ENCODE data around the gene KLC3. TPM values are rescaled to one million over a fixed set of nuclear protein-coding genes. Genes with fewer than 3 reads are reported as not detected.

The KLC3 gene
- total RNA-seq, 2 donors from 2014 or later = 3.6 to 4.8 TPM

GRCh38 chr19:45363861-45364459 lies 23.4 kb downstream of the KLC3 start:
- H3K4me1 ChIP-seq (ENCODE audit: control insufficient read depth, insufficient read depth, low read length) = no peaks in the 10 kb centered on the region
- no peaks in the 10 kb centered on the region for H3K9me3 ChIP-seq (ENCODE audit: control insufficient read depth, low read length)
- H3K4me3 Mint-ChIP-seq = no peak overlapping the region
- no peak overlapping the region for H3K27ac Mint-ChIP-seq
- H3K4me3 ChIP-seq (ENCODE audit: low read length) = no peak overlapping the region
- peaks cover 2% of the 10 kb centered on the region for H3K4me1 Mint-ChIP-seq
- no peak for DNase-seq
- peaks cover 44% of the 10 kb centered on the region for H3K36me3 Mint-ChIP-seq (ENCODE audit: low read depth)
- no peak overlapping the region for H3K9ac ChIP-seq (ENCODE audit: extremely low read depth, low read length, poor library complexity, severe bottlenecking)
- no peaks in the 10 kb centered on the region for H3K27me3 Mint-ChIP-seq (ENCODE audit: insufficient read depth)
- no peaks in the 10 kb centered on the region for H3K9me3 Mint-ChIP-seq
- H3K27me3 ChIP-seq (ENCODE audit: control insufficient read depth, insufficient read depth, low read length, poor library complexity, severe bottlenecking) = no peaks in the 10 kb centered on the region
- 92% methylated on average over 24 to 44 of the region's 44 CpGs for WGBS, 2 experiments (ENCODE audit: insufficient coverage in 1 of 2, insufficient read length in 1 of 2)
- H3K36me3 ChIP-seq (ENCODE audit: control insufficient read depth, insufficient read depth, low read length) = peaks cover 46% of the 10 kb centered on the region
- no peak overlapping the region for H3K27ac ChIP-seq (ENCODE audit: low read depth, low read length)
- TF ChIP-seq, protein P1, sequence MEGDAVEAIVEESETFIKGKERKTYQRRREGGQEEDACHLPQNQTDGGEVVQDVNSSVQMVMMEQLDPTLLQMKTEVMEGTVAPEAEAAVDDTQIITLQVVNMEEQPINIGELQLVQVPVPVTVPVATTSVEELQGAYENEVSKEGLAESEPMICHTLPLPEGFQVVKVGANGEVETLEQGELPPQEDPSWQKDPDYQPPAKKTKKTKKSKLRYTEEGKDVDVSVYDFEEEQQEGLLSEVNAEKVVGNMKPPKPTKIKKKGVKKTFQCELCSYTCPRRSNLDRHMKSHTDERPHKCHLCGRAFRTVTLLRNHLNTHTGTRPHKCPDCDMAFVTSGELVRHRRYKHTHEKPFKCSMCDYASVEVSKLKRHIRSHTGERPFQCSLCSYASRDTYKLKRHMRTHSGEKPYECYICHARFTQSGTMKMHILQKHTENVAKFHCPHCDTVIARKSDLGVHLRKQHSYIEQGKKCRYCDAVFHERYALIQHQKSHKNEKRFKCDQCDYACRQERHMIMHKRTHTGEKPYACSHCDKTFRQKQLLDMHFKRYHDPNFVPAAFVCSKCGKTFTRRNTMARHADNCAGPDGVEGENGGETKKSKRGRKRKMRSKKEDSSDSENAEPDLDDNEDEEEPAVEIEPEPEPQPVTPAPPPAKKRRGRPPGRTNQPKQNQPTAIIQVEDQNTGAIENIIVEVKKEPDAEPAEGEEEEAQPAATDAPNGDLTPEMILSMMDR (conservative IDR thresholded peaks at IDR 0.05) = no peak

GRCh38 chr19:45364696-45365095 lies 24.1 kb downstream of the KLC3 start:
- Mint-ChIP-seq H3K9me3 (no peaks in the 10 kb centered on the region), H3K4me1 (peaks cover 3% of the 10 kb centered on the region), H3K27me3 (ENCODE audit: insufficient read depth) (no peaks in the 10 kb centered on the region), H3K4me3 (no peak overlapping the region), H3K36me3 (ENCODE audit: low read depth) (peaks cover 39% of the 10 kb centered on the region), H3K27ac (no peak overlapping the region)
- Histone ChIP-seq H3K27me3 (ENCODE audit: control insufficient read depth, insufficient read depth, low read length, poor library complexity, severe bottlenecking) (no peaks in the 10 kb centered on the region), H3K4me1 (ENCODE audit: control insufficient read depth, insufficient read depth, low read length) (no peaks in the 10 kb centered on the region), H3K4me3 (ENCODE audit: low read length) (no peak overlapping the region), H3K36me3 (ENCODE audit: control insufficient read depth, insufficient read depth, low read length) (peaks cover 44% of the 10 kb centered on the region), H3K9ac (ENCODE audit: extremely low read depth, low read length, poor library complexity, severe bottlenecking) (no peak overlapping the region), H3K9me3 (ENCODE audit: control insufficient read depth, low read length) (no peaks in the 10 kb centered on the region), H3K27ac (ENCODE audit: low read depth, low read length) (no peak overlapping the region)
- no peak for DNase-seq
- WGBS, 2 experiments (ENCODE audit: insufficient coverage in 1 of 2, insufficient read length in 1 of 2) = 84 to 88% methylated on average over 7 to 12 of the region's 12 CpGs
- TF ChIP-seq, protein P1 (conservative IDR thresholded peaks at IDR 0.05) = no peak

DNA sequence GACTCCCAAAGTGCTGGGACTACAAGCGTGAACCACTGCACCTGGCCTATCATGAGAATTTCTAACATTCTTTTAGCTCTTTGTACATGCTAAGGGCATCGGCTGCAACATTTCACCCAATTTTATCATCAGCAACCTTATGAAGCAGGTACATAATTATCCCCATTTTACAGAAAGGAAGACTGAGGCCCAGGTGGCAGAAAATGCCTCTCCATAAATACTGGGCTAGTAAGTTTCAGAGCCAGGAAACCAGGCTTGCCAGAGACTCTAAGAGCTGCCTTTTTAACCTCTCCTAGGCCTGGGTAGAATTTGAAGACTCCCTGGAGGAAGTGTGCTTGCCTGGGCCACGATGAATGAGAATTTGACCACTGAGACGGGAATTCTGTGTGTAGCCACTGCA lies 27.6 kb downstream of the KLC3 start:
- Histone ChIP-seq H3K27ac (ENCODE audit: low read depth, low read length) (no peak overlapping the region), H3K27me3 (ENCODE audit: control insufficient read depth, insufficient read depth, low read length, poor library complexity, severe bottlenecking) (no peaks in the 10 kb centered on the region), H3K4me3 (ENCODE audit: low read length) (no peak overlapping the region), H3K4me1 (ENCODE audit: control insufficient read depth, insufficient read depth, low read length) (no peaks in the 10 kb centered on the region), H3K36me3 (ENCODE audit: control insufficient read depth, insufficient read depth, low read length) (peaks cover 32% of the 10 kb centered on the region), H3K9me3 (ENCODE audit: control insufficient read depth, low read length) (no peaks in the 10 kb centered on the region), H3K9ac (ENCODE audit: extremely low read depth, low read length, poor library complexity, severe bottlenecking) (no peak overlapping the region)
- Mint-ChIP-seq H3K27ac (peak overlapping the region; percentile 71), H3K4me1 (peaks cover 3% of the 10 kb centered on the region), H3K4me3 (no peak overlapping the region), H3K36me3 (ENCODE audit: low read depth) (peaks cover 19% of the 10 kb centered on the region), H3K27me3 (ENCODE audit: insufficient read depth) (no peaks in the 10 kb centered on the region), H3K9me3 (no peaks in the 10 kb centered on the region)
- TF ChIP-seq, protein P1 (conservative IDR thresholded peaks at IDR 0.05) = no peak
- 95 to 97% methylated on average over 4 of the region's 4 CpGs for WGBS, 2 experiments (ENCODE audit: insufficient coverage in 1 of 2, insufficient read length in 1 of 2)
- DNase-seq = no peak
